ENCODE measurements around the gene ERFL.

- TF ChIP-seq CTCF (conservative IDR thresholded peaks at IDR 0.05 in 1 of 2, IDR thresholded peaks at IDR 0.05 in 1 of 2; ENCODE audit: extremely low read depth in 1 of 2, insufficient read depth in 1 of 2, low read depth in 1 of 2, low read length in 2 of 2) (no peak), EZH2 (IDR thresholded peaks at IDR 0.05; ENCODE audit: borderline replicate concordance, low read length) (no peak)
Observed at GRCh38 chr19:41924151-41925145, 3.8 kb downstream of the ERFL start.

Data from mammary epithelial cell (primary cell).